GM18526 (cell line): Measurements from ENCODE around the gene GNG7.

ENCODE experiments used
- POLR2A ChIP-seq: IDR thresholded peaks from 3 replicates; pipeline ENCODE4 v1.6.1; 2011; ENCODE audit not compliant: insufficient read length; ENCODE audit errors: extremely low read depth

GNG7 gene

GRCh38 chr19:2540646-2541454 is 161.6 kb downstream of the GNG7 start:
- TF ChIP-seq POLR2A = no peak

DNA sequence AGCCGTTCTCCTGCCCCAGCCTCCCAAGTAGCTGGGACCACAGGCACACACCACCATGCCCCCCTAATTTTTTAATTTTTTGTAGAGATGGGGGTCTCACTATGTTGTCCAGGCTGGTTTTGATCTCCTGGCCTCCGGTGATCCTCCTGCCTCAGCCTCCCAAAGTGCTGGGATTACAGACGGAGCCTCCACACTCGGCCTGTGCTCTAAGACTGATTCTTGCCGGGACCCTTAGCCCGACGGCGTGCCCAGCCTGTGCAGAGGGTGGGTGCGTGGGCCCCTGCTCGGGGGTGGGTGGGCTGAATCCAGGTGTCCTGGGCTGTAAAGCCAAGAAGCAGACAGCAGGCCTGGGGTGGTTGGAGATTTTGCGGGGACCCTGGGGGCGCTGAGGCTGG is 162.2 kb downstream of the GNG7 start:
- no peak for TF ChIP-seq POLR2A

DNA sequence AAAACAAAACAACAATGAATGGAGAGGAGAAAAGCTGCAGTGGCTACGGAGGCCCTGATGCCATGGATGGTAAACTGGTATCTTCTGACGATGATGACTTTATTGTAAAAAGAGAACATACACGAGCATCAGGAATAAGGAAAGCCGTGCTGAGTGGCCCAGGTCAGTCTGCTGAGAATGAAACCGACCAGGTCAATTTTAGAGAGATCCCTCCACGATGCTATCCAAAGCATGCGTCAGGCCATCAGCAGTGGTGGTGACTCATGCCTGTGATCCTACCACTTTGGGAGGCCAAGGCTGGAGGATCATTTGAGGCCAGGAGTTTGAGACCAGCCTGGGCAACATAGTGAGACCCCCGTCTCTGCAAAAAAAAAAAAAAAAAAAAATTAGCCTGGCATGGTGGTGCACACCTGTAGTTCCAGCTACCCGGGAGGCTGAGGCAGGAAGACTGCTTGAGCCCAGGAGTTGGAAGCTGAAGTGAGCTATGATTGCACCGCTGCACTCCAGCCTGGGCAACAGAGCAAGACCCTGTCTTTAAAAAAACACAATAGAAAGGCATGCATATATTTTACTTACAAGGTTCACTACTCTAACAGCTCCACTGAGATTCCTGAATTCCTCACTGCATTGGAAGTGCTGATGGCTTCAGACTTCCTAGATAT is 164.3 kb downstream of the GNG7 start:
- TF ChIP-seq POLR2A = no peak

- TF ChIP-seq POLR2A = no peak
These were observed 166.0 kb downstream of the GNG7 start for GRCh38 chr19:2536461-2536860.

- TF ChIP-seq POLR2A = no peak
These were observed 168.0 kb downstream of the GNG7 start for GRCh38 chr19:2534423-2535013.

DNA sequence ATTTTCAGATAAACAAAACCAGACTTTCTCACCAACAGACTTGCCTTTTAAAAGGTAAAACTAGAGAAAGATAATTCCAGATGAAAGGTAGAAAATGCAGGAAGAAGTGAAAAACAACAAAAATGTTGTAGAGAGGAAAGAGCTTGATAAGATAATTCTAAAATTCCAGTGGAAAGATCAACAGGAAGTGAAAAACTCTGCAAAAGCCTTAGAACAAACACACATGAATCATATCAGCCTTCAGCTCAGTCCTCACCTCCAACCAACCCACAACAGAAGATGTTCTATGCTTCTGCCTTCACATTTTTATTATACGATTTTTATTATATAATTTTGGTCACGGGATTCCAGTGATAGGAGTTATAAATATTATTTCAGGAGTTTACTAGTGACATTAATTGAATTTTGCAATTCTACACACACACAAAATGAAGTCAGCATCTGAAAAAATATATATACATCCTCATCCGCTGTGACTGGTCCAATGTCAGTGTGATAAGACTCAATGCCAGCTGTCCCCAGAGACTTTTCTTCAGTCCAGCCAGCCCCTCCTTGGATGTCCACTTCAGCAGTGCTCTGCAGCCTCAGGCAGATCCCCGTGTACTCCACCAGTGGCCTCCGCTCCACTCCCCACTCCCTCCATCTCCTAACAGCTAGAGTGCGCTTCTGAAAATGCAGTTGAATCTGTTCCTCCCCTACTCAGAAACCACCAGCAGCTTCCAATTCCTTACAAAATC is 168.6 kb downstream of the GNG7 start:
- no peak for TF ChIP-seq POLR2A

- TF ChIP-seq POLR2A = no peak
These were observed 169.4 kb downstream of the GNG7 start for GRCh38 chr19:2533072-2533425.

DNA sequence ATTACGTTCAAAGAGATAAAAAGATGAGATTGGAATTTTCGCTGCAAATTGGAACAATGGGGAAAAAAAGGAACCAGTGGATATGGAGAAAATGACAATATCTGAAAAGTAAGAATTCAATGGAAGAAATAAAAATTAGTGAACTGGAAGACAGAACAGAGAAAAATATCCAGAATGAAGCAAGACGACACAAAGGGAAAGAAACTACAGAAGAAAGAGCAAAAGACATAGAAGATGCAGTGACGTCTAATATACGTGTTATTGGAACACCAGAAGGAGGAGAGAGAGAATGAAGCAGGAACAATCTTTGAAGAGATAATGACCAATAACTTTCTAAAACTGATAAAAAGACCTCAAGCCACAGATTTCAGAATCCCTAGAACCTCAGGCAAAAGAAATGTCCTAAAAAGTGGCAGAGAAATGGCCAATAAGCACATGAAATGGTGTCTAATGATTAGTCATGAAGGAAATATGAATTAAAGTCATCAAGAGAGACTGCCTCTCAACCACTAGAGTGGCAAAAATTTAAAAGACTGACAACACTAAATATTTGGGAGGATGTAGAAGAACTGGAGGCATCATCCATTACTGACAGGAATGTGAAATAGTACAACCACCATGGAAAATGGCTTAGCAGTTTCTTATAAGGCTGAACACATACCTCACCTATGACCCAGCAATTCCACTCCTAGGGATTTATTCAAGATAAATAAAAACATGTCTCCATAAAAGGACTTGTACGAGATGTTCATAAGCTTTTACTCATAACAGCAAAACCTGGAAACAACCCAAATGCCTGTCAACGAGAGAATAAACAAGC is 170.0 kb downstream of the GNG7 start:
- TF ChIP-seq POLR2A = no peak

DNA sequence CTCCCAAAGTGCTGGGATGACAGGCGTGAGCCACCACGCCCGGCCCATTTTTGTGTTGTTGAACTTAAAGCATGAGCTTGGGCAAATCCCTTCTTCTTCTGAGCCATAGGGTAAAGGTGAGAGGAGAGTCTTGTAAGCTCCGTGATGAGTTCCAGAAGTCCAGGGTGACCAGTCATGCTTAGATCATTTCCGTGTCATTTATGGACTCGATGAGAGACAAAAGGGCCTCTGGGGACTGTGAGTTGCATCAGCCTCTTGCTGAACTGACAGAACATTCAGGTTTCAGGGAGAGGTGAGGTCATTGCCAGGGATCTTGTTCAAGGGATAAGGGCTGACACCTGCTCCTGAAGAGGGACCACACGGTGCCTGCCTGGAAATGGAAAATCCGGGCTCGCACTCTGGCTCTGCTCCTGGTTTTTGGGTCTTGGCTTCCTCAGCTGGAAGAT is 173.0 kb downstream of the GNG7 start:
- TF ChIP-seq POLR2A = no peak

GRCh38 chr19:2528675-2529101 is 173.8 kb downstream of the GNG7 start:
- no peak for TF ChIP-seq POLR2A

DNA sequence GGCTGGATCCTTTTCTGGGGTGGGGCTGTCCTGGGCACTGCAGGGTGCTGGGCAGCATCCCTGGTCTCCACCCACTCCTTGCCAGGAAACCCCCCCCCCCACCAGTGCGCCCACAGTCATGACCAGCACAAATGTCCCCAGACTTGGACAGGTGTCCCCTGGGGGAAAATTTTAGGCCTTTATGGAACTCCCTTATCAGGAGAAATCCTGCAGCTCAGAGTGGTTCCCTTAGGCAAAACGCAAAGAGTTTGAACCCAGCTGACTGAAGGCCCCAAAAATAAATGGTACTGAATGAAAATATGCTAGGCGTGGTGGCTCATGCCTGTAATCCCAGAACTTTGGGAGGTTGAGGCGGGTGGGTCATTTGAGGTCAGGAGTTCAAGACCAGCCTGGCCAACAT is 174.8 kb downstream of the GNG7 start:
- TF ChIP-seq POLR2A = no peak

DNA sequence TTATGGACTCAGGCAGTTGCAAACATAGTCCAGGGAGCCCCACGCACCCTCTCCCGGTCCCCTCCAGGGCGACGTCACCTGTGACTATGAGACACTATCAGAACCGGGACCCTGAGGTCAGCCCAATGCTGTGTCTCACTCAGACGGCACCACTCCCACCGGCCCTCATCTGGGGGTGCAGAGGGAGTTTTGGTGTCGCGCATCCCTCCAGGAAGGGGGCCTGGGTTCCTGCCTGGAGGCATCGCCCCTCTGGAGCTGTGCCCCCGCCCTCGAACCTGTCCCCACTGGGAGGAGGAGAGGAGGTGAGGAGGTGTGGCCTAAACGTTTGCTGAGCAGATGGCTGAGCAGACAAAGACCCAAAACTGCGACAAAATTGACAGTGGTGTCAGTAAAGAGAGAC is 175.3 kb downstream of the GNG7 start:
- no peak for TF ChIP-seq POLR2A

- TF ChIP-seq POLR2A = no peak
These were observed 177.4 kb downstream of the GNG7 start for GRCh38 chr19:2524840-2525723.

DNA sequence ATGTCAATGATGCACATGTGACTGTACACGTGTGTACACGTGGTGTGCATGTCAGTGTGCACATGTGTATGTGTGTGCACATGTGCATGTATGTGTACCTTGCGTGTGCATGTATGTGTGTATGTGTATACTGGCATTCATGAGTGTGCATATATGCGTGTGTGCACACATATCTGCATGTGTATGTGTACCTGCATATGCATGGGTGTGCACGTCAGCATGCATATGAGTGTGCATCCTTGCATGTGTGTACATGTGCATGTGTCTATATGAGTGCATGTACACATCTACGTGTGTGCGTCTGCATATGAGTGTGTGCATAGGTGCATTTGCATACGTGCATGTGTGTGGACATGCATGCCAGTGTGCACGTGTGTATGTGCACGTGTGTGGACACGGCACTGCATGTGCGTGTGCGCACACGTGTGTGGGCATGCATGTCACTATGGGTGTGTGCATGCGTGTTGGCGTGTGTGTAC is 178.1 kb downstream of the GNG7 start:
- no peak for TF ChIP-seq POLR2A
